Liver (tissue), 3 donors: ENCODE data around the gene KIF23.

Source experiments
- CTCF ChIP-seq: fragments of 150-350 bp; IDR thresholded peaks from 2 replicates; pipeline ENCODE4 v1.5.1; 2017; ENCODE audit warnings: improper control_type of control experiment, low read depth, low read length; ENCODE audit not compliant: missing input control
- RAD21 ChIP-seq, 2 donors: IDR thresholded peaks; 2 replicates each; pipeline ENCODE4 v1.6.1; 2016; ENCODE audit warnings: antibody characterized with exemption in 2 of 2, mild to moderate bottlenecking in 2 of 2
- donor health status: healthy.
- donor health status: healthy.

DNA sequence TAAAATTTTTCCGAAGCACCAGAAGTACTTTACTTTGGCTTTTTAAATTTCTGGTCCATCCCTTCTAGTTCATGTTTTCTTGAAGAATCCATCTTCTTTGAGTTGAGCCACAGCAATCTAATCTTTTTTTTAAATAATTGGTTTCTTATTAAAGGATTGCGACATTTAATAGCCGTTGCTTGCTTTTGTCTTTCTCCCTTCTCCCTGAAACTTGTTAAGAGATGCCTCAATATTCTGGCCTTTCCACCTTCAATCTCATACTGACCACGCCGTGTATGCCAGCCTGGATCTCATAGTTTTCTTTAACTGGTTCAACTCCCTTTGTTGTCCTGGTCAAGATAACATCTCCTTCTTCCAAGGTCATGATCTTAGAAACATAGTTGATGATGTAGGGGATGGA lies 20.1 kb downstream of the KIF23 start:
- TF ChIP-seq CTCF (no peak), RAD21 (IDR thresholded peaks at IDR 0.05) (no peak)
